Spleen (tissue), 7 donors: ENCODE data around the gene STXBP5.

Source experiments
- CTCF ChIP-seq, 11 experiments: fragments of 200-600 bp in 7 of 11; fragments of 450-650 bp in 4 of 11; sonication (generic) in 4 of 11; IDR thresholded peaks in 8 of 11; conservative IDR thresholded peaks in 3 of 11; 1 replicate in 7 of 11; 2 replicates in 4 of 11; pipeline versions ENCODE4 v1.4.0 to v1.8.0; 2016 to 2021; ENCODE audit warnings: antibody characterized with exemption in 11 of 11, inconsistent platforms in 4 of 11, mild to moderate bottlenecking in 1 of 11
- POLR2AphosphoS5 ChIP-seq, 3 donors: sonication (generic); formaldehyde crosslinking; IDR thresholded peaks; one replicate each; pipeline ENCODE4 v1.5.1; 2017; ENCODE audit warnings: antibody characterized with exemption in 3 of 3
- donor health status: DM: no; HTN: no; CAD: no; lungs with moderate emphysema.
- donor health status: DM: no; HTN: no; CAD: no.
- donor health status: DM: no; HTN: no; CAD: no.

DNA sequence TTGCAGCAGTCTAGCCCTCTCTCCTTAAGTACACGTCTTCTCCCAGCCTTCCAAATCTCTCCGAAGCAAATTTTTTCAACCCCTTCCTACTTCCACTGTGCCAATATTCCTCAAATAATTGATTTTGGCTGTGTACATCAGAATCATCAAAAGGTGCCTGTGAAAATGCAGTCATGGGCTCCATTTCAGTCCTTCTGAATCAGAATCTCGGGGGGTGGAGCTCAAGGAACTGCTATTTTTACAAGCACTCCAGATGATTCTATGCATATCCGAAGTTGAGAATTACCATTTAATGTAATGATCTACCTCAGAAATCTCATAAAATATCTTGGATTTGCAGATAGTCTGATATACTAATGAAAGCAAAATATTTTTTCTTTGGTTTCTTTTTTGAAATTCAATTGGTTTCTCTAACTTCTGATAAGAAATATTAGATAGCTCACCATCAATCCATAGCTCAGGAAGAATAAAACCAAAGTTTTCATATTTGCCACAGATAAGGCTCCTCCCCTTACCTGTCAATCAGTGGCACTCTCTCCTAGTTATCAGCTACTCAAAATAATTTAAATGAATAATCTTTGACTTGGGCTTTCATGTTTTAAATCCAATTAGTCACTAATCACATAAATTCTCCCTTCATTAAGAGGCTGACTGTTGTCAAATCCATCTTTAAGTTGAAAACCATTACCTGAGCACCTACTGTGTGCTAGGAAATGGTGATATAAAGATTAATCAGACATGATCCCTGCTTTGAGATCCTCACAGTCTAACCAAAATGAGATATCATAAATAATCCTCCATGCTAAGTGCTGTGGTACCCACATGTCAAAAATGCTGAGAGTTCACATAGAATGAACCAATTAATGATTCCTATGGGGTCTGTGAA lies 36.4 kb upstream of the STXBP5 start:
- TF ChIP-seq CTCF (IDR thresholded peaks at IDR 0.05 in 8 of 11, conservative IDR thresholded peaks at IDR 0.05 in 3 of 11) (no peak), POLR2AphosphoS5 (IDR thresholded peaks at IDR 0.05) (no peak)
